Measurements from ENCODE around the gene NUB1.

Gene NUB1

DNA sequence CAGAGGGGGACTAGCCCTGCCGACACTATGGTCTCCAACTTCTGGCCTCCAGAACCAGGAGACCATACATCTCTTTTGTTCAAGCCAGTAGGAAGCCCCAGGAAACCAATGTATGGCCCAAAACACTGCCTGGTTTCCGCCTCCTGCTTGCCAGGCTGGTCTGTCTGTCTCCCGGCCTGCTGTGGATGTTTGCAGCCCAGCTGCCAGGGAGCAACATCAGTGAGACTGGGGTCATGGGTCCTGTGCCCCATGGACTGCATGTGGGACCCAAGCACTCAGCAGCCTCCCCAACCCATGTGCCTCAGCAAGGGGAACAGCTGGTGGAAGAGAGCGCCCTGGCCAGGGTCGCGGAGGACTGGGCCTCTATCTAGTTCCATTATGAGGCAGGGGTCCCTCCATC lies 33.4 kb upstream of the NUB1 start:
- Histone ChIP-seq H3K36me3 (replicated peaks) (no peaks in the 10 kb centered on the region), H3K4me1 (peaks cover 3% of the 10 kb centered on the region), H3K4me3 (no peak overlapping the region), H3K27me3 (ENCODE audit: low read depth) (peaks cover 2% of the 10 kb centered on the region; the same call in 1 of the 2 replicates), H3K9me3 (peaks cover 3% of the 10 kb centered on the region; the same call in 1 of the 2 replicates)
- in situ Hi-C loops (cut with MboI; ENCODE audit: low sequenced_read_pairs) = loop anchor here (10.0 kb wide), 1 partner anchor 183 kb away; no protein-coding TSS in a partner anchor
- DNase-seq (ENCODE audit: low spot score in 2 of 2) = no peak

GRCh38 chr7:151308791-151309190 lies 32.8 kb upstream of the NUB1 start:
- Histone ChIP-seq H3K27me3 (ENCODE audit: low read depth) (peaks cover 2% of the 10 kb centered on the region; the same call in 1 of the 2 replicates), H3K36me3 (replicated peaks) (no peaks in the 10 kb centered on the region), H3K4me3 (no peak overlapping the region), H3K4me1 (peaks cover under 1% of the 10 kb centered on the region; the same call in 1 of the 2 replicates), H3K9me3 (peaks cover 3% of the 10 kb centered on the region; the same call in 1 of the 2 replicates)
- in situ Hi-C loops (cut with MboI; ENCODE audit: low sequenced_read_pairs) = loop anchor here (10.0 kb wide), 1 partner anchor 184 kb away; no protein-coding TSS in a partner anchor
- DNase-seq (ENCODE audit: low spot score in 2 of 2) = no peak

DNA sequence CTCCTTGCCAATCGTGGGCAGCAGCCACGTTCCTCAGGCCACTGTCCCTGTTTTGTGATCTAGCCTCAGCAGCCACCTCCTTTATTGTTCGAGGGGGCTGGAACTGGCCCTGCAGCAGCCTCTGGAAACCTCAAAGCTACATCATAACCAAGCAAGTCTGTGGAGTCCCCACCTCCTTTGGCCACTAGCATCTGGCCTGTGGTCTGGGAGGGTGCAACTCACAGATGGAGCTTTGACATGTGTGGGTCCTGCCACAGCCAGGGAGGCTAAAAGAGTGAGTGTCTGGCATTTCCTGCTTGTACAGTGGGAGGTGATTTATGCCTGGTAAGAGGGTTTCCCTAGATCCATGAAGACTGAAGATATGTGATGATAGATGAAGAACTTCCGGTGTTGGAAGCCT lies 32.3 kb upstream of the NUB1 start:
- no peak overlapping the region for H3K4me3 ChIP-seq
- no peaks in the 10 kb centered on the region for H3K4me1 ChIP-seq
- no peak for DNase-seq (ENCODE audit: low spot score in 2 of 2)
- peaks cover 2% of the 10 kb centered on the region; the same call in 1 of the 2 replicates for H3K27me3 ChIP-seq (ENCODE audit: low read depth)
- no peaks in the 10 kb centered on the region for H3K36me3 ChIP-seq (replicated peaks)
- in situ Hi-C loops (cut with MboI; ENCODE audit: low sequenced_read_pairs) = loop anchor here (10.0 kb wide), 1 partner anchor 185 kb away; no protein-coding TSS in a partner anchor
- H3K9me3 ChIP-seq = peaks cover 3% of the 10 kb centered on the region; the same call in 1 of the 2 replicates

DNA sequence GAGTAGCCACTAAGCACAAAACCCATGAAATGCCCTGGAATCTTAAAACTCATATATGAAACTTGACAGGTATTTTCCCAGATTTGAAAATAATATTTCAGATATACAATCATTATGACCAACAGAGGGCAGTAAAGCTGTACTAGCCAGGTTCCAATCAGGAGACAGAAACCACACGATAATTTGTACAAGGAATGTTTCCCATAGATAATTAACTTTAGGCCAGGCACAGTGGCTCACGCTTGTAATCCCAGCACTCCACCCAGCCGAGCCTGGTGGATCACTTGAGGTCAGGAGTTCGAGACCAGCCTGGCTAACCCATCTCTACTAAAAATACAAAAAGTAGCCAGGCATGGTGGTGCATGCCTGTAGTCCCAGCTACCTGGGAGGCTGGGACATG lies 31.0 kb upstream of the NUB1 start:
- H3K27me3 ChIP-seq (ENCODE audit: low read depth) = peaks cover 2% of the 10 kb centered on the region; the same call in 1 of the 2 replicates
- H3K36me3 ChIP-seq (replicated peaks) = no peaks in the 10 kb centered on the region
- in situ Hi-C loops (cut with MboI; ENCODE audit: low sequenced_read_pairs) = no loop called here
- no peaks in the 10 kb centered on the region for H3K4me1 ChIP-seq
- H3K4me3 ChIP-seq = no peak overlapping the region
- peaks cover 3% of the 10 kb centered on the region; the same call in 1 of the 2 replicates for H3K9me3 ChIP-seq
- peak in 1 of 2 experiments; percentile 27 for DNase-seq (ENCODE audit: low spot score in 2 of 2)

GRCh38 chr7:151311294-151311864 lies 30.2 kb upstream of the NUB1 start:
- no peaks in the 10 kb centered on the region for H3K36me3 ChIP-seq (replicated peaks)
- in situ Hi-C loops (cut with MboI; ENCODE audit: low sequenced_read_pairs) = no loop called here
- peaks cover 2% of the 10 kb centered on the region; the same call in 1 of the 2 replicates for H3K27me3 ChIP-seq (ENCODE audit: low read depth)
- no peak overlapping the region for H3K4me3 ChIP-seq
- H3K9me3 ChIP-seq = peaks cover 3% of the 10 kb centered on the region; the same call in 1 of the 2 replicates
- peak in 1 of 2 experiments; percentile 44 for DNase-seq (ENCODE audit: low spot score in 2 of 2)
- no peaks in the 10 kb centered on the region for H3K4me1 ChIP-seq

GRCh38 chr7:151312356-151312755 lies 29.3 kb upstream of the NUB1 start:
- in situ Hi-C loops (cut with MboI; ENCODE audit: low sequenced_read_pairs) = no loop called here
- H3K4me1 ChIP-seq = no peaks in the 10 kb centered on the region
- no peak for DNase-seq (ENCODE audit: low spot score in 2 of 2)
- H3K36me3 ChIP-seq (replicated peaks) = no peaks in the 10 kb centered on the region
- H3K9me3 ChIP-seq = peaks cover 3% of the 10 kb centered on the region; the same call in 1 of the 2 replicates
- H3K4me3 ChIP-seq = no peak overlapping the region
- H3K27me3 ChIP-seq (ENCODE audit: low read depth) = peaks cover 4% of the 10 kb centered on the region

DNA sequence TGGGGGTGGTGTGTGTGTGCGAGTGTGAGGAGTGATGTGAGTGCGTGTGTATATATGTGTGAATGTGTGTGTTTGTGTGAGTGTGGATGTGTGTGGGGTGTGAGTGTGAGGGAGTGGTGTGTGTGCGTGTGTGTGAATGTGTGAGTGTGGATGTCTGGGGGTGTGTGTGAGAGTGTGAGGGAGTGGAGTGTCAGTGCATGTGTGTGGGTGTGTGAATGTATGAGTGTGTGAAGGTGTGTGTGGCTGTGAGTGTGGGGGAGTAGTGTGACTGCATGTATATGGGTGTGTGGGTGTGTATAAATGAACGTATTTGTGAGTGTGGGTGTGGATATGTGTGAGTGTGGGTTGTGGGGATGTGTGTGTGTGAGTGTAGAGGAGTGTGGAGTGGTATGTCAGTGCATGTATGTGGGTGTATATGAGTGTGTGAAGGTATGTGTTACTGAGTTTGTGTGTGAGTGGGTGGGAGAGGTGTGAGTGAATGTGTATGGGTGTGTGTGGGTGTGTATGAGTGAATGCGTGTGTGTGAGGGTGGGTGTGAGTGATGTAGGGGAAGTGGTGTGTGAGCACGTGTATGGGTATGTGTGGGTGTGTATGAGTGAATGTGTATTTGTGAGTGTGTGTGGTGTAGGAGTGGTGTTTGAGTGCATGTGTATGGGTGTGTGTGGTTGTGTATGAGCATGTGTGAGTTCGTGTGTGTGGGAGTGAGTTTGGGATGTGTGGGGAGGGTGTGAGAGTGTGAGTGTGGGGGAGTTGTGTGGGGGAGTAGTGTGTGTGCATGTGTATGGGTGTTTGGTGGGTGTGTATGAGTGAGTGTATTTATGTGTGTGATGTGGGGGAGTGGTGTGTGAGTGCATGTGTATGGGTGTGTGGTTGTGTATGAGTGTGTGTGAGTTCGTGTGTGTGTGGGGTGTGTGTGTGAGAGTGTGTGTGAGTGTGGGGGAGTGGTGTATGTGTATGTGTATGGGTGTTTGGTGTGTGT lies 28.5 kb upstream of the NUB1 start:
- peaks cover 3% of the 10 kb centered on the region; the same call in 1 of the 2 replicates for H3K9me3 ChIP-seq
- in situ Hi-C loops (cut with MboI; ENCODE audit: low sequenced_read_pairs) = no loop called here
- H3K36me3 ChIP-seq (replicated peaks) = no peaks in the 10 kb centered on the region
- no peak overlapping the region for H3K4me3 ChIP-seq
- peaks cover 4% of the 10 kb centered on the region for H3K27me3 ChIP-seq (ENCODE audit: low read depth)
- no peak for DNase-seq (ENCODE audit: low spot score in 2 of 2)
- H3K4me1 ChIP-seq = no peaks in the 10 kb centered on the region

DNA sequence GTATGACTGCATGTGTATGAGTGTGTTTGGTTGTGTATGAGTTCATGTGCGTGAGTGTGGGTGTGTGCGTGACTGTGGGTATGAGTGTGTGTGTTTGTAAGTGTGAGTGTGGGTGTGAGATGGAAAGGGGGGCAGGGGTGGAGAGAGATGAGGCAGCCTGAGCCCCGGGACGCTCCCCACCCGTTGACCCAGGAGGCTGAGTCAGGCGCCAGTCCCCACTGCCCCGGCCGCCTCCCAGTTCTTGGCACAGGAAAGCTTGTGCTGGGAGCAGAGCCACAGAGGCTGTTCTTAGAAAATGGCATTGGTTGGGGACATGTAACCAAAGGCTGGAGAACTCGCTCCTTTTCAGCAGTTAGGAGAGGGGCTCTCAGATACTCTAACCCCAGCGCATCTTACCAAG lies 27.8 kb upstream of the NUB1 start:
- peaks cover 3% of the 10 kb centered on the region; the same call in 1 of the 2 replicates for H3K9me3 ChIP-seq
- peaks cover 4% of the 10 kb centered on the region for H3K27me3 ChIP-seq (ENCODE audit: low read depth)
- DNase-seq (ENCODE audit: low spot score in 2 of 2) = no peak
- no peak overlapping the region for H3K4me3 ChIP-seq
- no peaks in the 10 kb centered on the region for H3K4me1 ChIP-seq
- in situ Hi-C loops (cut with MboI; ENCODE audit: low sequenced_read_pairs) = no loop called here
- no peaks in the 10 kb centered on the region for H3K36me3 ChIP-seq (replicated peaks)

- H3K27me3 ChIP-seq (ENCODE audit: low read depth) = peaks cover 4% of the 10 kb centered on the region
- no peaks in the 10 kb centered on the region for H3K4me1 ChIP-seq
- H3K4me3 ChIP-seq = no peak overlapping the region
- peaks cover 6% of the 10 kb centered on the region; the same call in 1 of the 2 replicates for H3K9me3 ChIP-seq
- in situ Hi-C loops (cut with MboI; ENCODE audit: low sequenced_read_pairs) = no loop called here
- H3K36me3 ChIP-seq (replicated peaks) = no peaks in the 10 kb centered on the region
- DNase-seq (ENCODE audit: low spot score in 2 of 2) = no peak
Measured at GRCh38 chr7:151314401-151314800, 27.2 kb upstream of the NUB1 start.

- no peaks in the 10 kb centered on the region for H3K36me3 ChIP-seq (replicated peaks)
- H3K9me3 ChIP-seq = peaks cover 7% of the 10 kb centered on the region; the same call in 1 of the 2 replicates
- in situ Hi-C loops (cut with MboI; ENCODE audit: low sequenced_read_pairs) = no loop called here
- peaks cover 4% of the 10 kb centered on the region for H3K27me3 ChIP-seq (ENCODE audit: low read depth)
- H3K4me3 ChIP-seq = no peak overlapping the region
- H3K4me1 ChIP-seq = no peaks in the 10 kb centered on the region
- DNase-seq (ENCODE audit: low spot score in 2 of 2) = peak; percentile 21 to 86
Measured at GRCh38 chr7:151315038-151315655, 26.5 kb upstream of the NUB1 start.

DNA sequence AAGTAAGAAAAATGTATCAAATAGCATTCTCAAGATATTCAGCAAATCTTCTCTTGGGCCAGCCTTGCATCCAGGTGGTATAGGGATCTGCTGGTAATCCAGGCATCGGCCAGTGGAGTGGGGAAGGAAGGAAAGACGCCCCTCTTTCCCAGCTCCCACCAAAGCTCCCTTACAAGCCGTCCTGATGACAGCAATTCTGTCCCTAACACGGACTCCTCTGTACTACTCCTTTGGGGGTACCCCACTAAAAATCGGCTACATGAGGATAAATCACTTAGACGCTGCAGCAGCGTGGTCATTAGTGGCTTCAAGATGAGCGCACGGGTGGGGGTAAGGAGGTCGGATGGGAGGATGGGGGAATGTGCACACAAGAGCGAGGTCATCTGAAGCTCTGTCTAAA lies 24.7 kb upstream of the NUB1 start:
- no peak for DNase-seq (ENCODE audit: low spot score in 2 of 2)
- Histone ChIP-seq H3K4me1 (no peaks in the 10 kb centered on the region), H3K27me3 (ENCODE audit: low read depth) (peaks cover 4% of the 10 kb centered on the region)

DNA sequence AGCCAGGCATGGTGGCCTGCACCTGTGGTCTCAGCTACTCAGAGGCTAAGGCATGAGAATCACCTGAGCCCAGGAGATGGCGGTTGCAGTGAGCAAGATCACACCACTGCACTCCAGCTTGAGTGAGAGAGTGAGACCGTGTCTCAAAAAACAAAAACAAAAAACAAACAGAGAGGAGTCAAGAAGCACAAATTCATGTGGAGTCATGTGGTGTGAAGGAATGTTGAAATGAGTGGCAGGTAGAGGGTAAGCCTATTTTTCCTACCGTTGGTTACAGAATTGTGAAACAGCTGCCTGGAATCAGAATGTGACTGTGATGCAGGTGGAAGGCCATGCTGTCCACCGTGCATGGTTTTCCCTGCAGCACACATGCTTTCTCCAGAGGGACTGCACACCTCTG lies 23.7 kb upstream of the NUB1 start:
- Histone ChIP-seq H3K36me3 (replicated peaks) (no peaks in the 10 kb centered on the region), H3K27me3 (ENCODE audit: low read depth) (peaks cover 4% of the 10 kb centered on the region), H3K9me3 (peaks cover 4% of the 10 kb centered on the region; the same call in 1 of the 2 replicates), H3K4me3 (no peak overlapping the region), H3K4me1 (no peaks in the 10 kb centered on the region)
- in situ Hi-C loops (cut with MboI; ENCODE audit: low sequenced_read_pairs) = no loop called here
- no peak for DNase-seq (ENCODE audit: low spot score in 2 of 2)

More for the DNA sequence above, 24.7 kb upstream of the NUB1 start:
- Histone ChIP-seq H3K9me3 (peaks cover 4% of the 10 kb centered on the region; the same call in 1 of the 2 replicates), H3K36me3 (replicated peaks) (no peaks in the 10 kb centered on the region), H3K4me3 (no peak overlapping the region)
- in situ Hi-C loops (cut with MboI; ENCODE audit: low sequenced_read_pairs) = no loop called here

DNA sequence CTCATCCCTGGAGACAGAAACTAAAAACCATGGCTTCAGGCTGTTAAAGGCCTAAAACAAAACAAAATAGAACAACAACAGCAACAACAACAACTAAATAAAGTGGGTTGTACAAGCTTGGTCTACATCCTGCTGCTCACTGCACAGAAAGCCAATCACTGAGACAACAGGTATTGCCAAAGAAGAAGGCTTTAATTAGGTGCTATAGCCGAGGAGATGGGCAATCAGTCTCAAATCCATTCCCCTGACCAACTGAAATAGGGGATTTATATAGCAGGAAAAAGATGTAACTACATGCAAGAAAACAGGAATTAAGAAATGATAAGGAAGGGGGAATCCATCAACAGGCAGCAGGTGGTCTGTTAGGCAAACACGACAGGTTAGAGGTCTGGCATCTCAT lies 22.4 kb upstream of the NUB1 start:
- DNase-seq (ENCODE audit: low spot score in 2 of 2) = no peak
- peaks cover 4% of the 10 kb centered on the region; the same call in 1 of the 2 replicates for H3K9me3 ChIP-seq
- H3K27me3 ChIP-seq (ENCODE audit: low read depth) = peaks cover 4% of the 10 kb centered on the region
- in situ Hi-C loops (cut with MboI; ENCODE audit: low sequenced_read_pairs) = no loop called here
- H3K36me3 ChIP-seq (replicated peaks) = no peaks in the 10 kb centered on the region
- H3K4me3 ChIP-seq = no peak overlapping the region
- H3K4me1 ChIP-seq = no peaks in the 10 kb centered on the region

Data from HAP-1 (cell line).